ENCODE measurements around the gene ASB1.

Gene ASB1

DNA sequence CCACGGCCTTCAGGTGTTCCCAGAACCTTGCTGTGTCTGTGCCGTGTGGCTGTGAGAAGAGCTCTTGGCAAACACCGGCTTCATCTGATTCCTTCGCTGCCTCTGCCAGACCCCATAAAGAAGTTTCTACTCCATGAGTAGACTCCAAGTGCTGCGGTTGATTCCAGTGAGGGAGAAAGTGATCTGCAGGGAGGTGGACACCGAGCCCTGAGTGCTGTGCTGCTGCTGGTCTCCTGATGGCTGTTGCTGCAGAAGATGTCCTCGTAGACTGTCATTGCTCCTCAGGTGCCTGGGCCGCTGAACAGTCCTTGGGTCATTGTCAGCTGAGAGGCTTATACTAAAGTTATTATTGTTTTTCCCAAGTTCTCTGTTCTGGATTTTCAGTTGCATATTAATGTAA, 19.6 kb downstream of the ASB1 start:
- no peak for DNase-seq

- DNase-seq = no peak
Measured at GRCh38 chr2:238448031-238448955, 21.6 kb downstream of the ASB1 start.

GRCh38 chr2:238449241-238449640, 22.5 kb downstream of the ASB1 start:
- no peak for DNase-seq

DNA sequence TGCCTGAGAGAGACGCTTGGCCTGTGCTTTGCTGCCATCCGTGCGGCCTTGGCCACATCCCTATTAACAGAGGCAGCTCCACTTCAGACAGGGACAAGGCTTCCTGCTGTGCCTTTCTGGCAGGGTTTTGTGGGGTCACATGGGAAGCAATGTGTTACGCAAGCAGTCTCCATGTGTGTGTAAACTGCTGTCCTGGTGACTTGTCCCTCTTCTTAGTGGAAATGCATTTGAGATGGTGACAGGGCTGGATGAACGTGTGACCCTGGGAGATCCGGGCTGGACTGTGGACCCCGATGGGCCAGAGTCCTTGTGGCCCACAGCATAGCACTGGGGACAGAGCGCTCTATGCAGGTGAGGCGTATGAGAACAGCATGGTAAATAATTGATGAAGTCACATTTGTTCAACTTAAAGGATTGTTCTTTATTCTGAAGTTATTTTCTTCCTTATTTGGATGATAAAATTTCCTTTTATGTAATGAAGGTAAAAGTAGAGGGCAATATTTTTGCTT, 23.2 kb downstream of the ASB1 start:
- no peak for DNase-seq

DNA sequence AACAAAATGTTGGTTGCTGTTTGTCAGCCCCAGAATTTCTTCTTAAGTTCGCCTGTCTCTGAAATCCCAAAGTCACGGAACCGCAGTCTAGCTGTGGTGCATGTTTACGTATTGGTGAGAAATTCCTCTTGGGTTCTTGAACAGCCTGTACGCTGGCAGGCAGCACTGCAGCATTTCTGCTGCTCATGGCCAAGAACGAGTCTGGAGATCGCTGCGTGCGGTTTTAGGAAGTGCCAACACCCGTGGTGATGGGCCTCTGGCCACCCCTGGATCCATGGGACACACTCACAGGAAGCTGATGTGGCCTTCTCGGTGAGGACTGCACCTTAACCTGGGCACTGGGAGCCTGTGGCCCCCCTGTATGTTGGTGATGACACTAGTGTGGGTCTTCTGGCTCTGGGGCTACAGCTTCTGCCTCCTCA, 23.7 kb downstream of the ASB1 start:
- DNase-seq = no peak

GRCh38 chr2:238453842-238454241, 27.1 kb downstream of the ASB1 start:
- no peak for DNase-seq

- no peak for DNase-seq
Measured at GRCh38 chr2:238456449-238456848, 29.7 kb downstream of the ASB1 start.

DNA sequence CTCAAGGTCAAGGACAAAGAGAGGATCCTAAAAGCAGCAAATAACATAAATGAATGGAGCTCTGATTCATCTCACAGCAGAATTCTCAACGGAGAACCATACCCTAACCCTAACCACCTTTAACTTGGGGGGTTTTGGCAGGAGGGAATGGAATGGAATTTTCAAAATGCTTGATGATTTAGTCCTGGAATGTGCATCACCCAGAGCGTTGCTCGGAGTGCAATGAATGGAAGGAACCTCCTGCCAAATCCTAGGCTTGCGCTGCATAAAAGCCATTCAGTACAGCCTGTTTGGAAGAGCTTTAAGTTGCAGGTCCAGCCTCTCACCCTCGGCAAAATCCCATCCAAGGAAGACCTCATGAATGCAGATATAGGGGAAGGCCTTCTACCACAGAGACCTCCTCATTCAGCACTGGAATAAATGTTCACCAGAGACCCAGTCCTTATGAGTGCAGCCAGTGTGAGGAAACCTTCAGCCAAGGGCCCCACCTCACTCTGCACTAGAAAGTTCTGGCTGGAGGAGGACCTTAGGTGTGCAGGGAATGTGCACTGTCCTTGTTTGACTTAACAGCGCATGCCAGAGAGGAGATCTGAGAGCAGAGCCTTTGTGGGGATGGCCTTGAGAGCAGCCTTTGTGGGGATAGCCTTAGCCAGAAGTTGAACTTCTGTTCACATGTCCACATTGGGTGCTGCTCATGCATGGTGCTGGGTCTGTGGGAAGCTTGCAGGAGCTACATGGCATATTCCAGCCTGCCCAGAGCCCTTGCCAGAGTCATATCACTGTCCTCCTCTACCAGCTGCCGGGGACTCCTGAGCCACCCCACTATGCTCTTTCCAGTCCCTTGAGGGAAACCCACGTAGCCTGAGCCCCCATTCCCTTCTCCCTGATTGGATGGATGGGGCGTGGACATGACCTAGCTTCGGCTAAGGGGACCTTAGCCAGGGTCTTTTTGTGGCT, 30.5 kb downstream of the ASB1 start:
- no peak for DNase-seq

- no peak for DNase-seq
Measured at GRCh38 chr2:238457927-238458324, 31.2 kb downstream of the ASB1 start.

DNA sequence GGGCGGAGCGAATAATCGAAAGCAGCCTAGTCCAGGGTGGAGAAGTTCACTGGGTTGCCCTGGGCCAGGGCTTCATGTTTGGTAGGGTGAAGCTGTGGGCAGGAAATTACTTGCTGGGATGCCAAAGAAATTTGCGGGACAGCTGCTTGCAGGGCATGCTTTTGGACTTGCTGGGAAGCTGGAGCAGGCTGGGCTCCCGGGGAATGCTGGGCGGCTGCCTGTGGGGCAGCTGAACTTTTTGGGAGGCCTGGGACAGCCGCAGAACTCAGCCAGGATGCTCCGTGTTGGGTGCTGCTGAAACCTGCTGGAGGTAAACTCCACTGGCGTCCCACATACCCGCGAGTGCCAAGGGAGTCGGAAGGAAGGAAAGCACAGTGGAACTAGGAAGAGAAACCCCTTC, 31.9 kb downstream of the ASB1 start:
- no peak for DNase-seq

- no peak for DNase-seq
Measured at GRCh38 chr2:238459081-238459629, 32.4 kb downstream of the ASB1 start.

GRCh38 chr2:238461051-238461450, 34.3 kb downstream of the ASB1 start:
- no peak for DNase-seq

GRCh38 chr2:238461491-238461890, 34.8 kb downstream of the ASB1 start:
- DNase-seq = no peak

DNA sequence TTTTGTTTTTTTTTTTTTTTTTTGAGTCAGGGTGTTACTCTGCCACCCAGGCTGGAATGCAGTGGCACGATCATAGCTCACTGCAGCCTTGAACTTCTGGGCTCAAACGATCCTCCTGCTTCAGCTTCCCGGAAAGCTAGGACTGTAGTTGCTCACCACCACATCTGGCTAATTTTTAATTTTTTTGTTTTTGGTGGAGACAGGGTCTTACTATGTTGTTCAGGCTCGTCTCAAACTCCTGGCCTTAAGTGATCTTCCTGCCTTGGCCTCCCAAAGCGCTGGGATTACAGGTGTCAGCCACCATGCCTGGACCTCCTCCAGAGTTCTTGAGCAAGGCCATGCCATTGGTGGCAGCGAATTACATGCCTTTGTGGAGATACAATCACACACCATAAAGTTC, 35.2 kb downstream of the ASB1 start:
- DNase-seq = no peak

DNA sequence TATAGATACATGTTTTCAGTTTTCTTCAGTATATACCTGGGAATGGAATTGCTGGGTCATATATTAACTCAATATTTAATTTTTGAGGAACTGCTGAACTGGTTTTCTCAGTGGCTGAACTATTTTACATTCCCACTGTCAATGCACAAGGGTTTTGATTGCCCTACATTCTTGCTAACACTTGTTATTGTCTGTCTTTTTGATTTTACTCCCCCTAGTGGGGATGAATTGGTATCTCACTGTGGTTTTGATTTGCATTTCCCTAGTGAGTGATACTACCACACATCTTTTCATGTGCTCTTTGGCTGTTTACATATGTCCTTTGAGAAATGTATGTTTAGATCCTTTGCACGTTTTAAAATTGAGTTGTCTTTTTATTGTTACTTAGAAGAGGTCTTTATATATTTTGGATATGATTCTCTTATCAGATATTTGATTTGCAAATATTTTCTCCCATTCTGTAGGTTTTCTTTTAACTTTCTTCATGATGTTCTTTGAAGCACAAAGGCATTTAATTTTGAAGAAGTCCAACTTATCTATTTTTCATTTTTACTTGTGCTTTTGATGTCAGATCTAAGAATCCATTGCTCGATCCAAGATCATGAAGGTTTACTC, 36.2 kb downstream of the ASB1 start:
- peak; percentile 69 for DNase-seq

DNA sequence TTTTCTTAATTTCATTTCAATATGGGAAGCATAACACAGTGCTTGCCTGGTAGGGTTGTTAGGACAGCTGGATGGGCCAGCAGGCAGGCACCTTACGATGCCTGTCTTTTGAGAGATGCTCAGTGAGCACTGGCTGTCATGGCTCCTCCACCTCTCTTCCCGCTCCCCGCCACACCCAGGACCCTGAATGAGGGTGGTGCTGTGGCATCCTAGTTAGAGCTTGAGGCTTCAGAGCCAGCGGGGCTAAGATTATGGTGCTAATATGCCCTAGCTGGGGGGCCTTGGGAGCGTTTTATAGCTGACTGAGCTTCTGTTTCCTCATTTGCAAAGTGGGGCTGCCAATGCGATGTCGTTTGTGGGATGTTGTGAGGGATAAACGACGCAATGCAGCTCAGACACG, 37.7 kb downstream of the ASB1 start:
- no peak for DNase-seq

GRCh38 chr2:238465487-238466242, 38.9 kb downstream of the ASB1 start:
- DNase-seq = no peak

DNA sequence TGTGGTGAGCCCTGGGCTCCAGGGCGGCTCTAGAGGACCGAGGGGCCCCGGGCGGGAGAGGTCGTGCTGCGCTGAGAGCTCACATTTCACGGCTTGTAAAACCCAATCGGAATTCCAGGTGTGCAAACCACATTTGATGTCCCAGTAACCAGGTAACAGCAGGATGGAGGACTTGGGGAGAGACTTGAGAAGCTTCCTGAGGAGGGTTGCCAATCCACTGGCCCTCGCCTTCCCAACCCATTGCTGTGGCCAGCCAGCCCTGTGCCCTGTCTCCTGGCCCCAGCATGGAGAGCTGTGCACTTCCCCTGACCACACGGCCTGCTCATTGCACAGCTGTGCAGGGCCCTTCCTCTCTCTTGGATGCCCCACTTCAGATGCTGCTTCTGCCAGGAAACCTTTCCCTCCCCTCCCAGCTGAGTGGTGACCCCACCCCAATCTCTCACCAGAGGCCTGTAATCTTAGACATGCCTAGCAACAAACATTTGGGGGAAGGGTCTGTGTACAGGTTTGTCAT, 39.6 kb downstream of the ASB1 start:
- no peak for DNase-seq

- no peak for DNase-seq
Measured at GRCh38 chr2:238467062-238467461, 40.3 kb downstream of the ASB1 start.

GRCh38 chr2:238467792-238468191, 41.1 kb downstream of the ASB1 start:
- DNase-seq = no peak

DNA sequence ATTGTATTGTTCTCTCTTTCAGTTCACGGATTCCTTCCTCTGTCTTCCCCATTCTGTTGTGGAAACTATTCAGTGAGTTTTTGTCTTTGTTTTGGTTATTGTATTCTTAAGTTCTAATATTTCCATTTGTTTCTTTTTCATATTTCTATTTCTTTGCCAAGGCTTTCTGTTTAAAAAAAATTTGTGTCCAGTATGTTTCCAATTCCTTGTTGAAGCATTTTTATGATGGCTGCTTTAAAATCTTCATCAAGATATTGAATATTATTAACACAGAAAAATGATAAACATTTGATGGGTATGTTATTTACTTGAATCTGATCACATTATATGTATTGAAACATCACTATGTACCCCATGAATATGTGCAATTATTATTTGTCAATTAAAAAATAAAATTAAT, 42.4 kb downstream of the ASB1 start:
- DNase-seq = no peak

DNA sequence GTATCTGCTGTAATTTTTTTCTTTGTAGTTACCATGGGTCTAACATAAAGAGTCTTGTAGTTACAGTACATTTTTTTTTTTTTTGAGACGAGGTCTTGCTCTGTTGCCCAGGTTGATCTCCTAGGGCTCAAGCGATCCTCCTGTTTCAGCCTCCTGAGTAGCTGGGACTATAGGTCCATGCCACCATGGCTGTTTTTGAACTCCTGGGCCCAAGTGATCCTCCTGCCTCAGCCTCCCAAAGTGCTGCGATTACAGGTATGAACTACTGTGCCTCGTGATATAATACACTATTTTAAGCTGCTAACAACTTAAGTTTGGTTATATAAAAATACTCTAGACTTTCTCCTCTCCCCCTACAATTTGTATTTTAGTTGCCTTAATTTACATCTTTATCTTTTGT, 46.3 kb downstream of the ASB1 start:
- DNase-seq = no peak

Data from NCI-H82 (cell line).